Measurements from ENCODE around the gene GOLGA8B.
A peak's percentile ranks its signal among the peaks of the same experiment; 100 is the strongest.
"Not testable (repeated sequence)": the region's sequence is repeated elsewhere in the genome, so short reads cannot be mapped to it uniquely, and the experiment has no call there.

Gene GOLGA8B

GRCh38 chr15:34609102-34610057 is 25.9 kb upstream of the GOLGA8B start:
- Mint-ChIP-seq H3K4me1 (peaks cover 7 to 13% of the 10 kb centered on the region in 2 donors), H3K9me3 (peaks cover 0 to under 1% of the 10 kb centered on the region in 2 donors), H3K27me3 (peaks cover 2 to 14% of the 10 kb centered on the region in 2 donors), H3K36me3 (no peaks in the 10 kb centered on the region), H3K4me3 (peak overlapping the region; percentile 25 to 35), H3K27ac (peak overlapping the region; percentile 25)
- peak; percentile 29 for DNase-seq
- peak; percentile 94 for ATAC-seq (replicated peaks)

GRCh38 chr15:34608517-34608916 is 25.1 kb upstream of the GOLGA8B start:
- no peak overlapping the region for H3K27ac Mint-ChIP-seq
- DNase-seq (no peak), ATAC-seq (replicated peaks) (no peak)
- peaks cover 11 to 20% of the 10 kb centered on the region in 2 donors for H3K27me3 Mint-ChIP-seq
- H3K4me3 Mint-ChIP-seq, result no peak overlapping the region
- H3K4me1 Mint-ChIP-seq, result peaks cover 7 to 13% of the 10 kb centered on the region in 2 donors
- H3K9me3 Mint-ChIP-seq, result peaks cover 0 to 5% of the 10 kb centered on the region in 2 donors
- H3K36me3 Mint-ChIP-seq, result no peaks in the 10 kb centered on the region

DNA sequence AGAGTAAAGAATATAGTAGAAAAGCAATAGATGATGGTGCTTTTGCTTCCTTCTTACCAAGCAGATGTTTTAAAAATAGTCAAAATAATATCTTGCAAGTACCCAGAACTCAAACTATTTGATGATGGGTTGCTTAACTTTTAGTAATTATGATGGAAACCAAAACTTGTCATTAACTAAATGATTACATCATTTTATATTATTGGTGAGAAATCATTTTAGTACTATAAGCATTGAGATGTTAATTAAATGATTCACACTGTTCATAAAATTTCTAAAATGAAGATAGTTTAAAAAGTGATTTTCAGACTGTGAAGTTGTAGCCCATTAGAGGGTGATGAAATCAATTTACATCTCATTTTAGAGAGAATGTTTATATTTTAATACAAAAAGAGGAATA is 24.4 kb upstream of the GOLGA8B start:
- no peak for DNase-seq
- Mint-ChIP-seq H3K4me3 (no peak overlapping the region), H3K36me3 (no peaks in the 10 kb centered on the region), H3K27ac (no peak overlapping the region), H3K4me1 (peaks cover 7 to 13% of the 10 kb centered on the region in 2 donors), H3K9me3 (peaks cover 0 to 5% of the 10 kb centered on the region in 2 donors), H3K27me3 (peaks cover 17 to 19% of the 10 kb centered on the region in 2 donors)
- no peak for ATAC-seq (replicated peaks)

DNA sequence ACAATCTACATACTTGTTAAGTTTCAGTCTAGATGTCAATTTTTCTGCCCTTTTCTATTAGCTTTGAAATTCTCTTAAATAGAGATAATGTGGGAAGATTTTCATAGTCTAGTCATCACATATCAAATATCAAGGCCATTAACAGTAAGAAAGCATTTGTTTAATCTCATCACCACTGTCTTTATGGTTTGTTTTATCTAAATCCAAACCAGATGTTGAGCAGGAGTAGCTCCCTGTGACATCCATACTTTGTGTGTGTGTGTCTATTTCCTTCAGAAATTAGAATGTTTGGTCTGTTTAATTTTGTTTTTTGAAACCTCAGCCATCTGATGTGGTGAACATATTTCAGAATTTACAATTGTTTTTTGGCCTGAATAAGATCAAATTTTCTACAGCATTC is 23.1 kb upstream of the GOLGA8B start:
- ATAC-seq (replicated peaks), result no peak
- Mint-ChIP-seq H3K4me1 (peaks cover 7 to 13% of the 10 kb centered on the region in 2 donors), H3K9me3 (peaks cover 0 to 5% of the 10 kb centered on the region in 2 donors), H3K36me3 (no peaks in the 10 kb centered on the region), H3K27me3 (peaks cover 17 to 24% of the 10 kb centered on the region in 2 donors), H3K4me3 (no peak overlapping the region), H3K27ac (no peak overlapping the region)
- DNase-seq, result no peak

DNA sequence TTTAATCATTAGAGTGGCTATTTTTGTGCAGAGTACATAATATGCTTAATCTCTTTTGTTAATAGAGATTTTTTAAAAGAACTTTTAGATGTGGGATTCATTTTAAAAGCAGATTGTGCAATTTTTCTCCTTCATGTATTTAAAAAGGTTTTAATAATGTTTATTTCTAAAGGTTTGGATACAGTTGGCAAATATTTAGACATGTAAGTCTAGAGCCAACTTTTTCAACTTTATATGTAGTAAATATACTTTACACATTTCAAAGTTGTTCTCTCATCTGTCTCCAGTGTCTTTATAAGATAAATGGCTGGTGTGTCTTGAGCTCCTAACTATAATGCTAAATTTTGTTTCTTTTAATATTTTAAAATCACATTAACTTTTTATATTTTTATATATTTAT is 22.7 kb upstream of the GOLGA8B start:
- no peak for ATAC-seq (replicated peaks)
- no peak for DNase-seq
- Mint-ChIP-seq H3K9me3 (peaks cover 0 to 5% of the 10 kb centered on the region in 2 donors), H3K36me3 (no peaks in the 10 kb centered on the region), H3K4me1 (peaks cover 7 to 13% of the 10 kb centered on the region in 2 donors), H3K27ac (no peak overlapping the region), H3K4me3 (no peak overlapping the region), H3K27me3 (peaks cover 17 to 24% of the 10 kb centered on the region in 2 donors)

GRCh38 chr15:34603095-34603494 is 19.6 kb upstream of the GOLGA8B start:
- DNase-seq, result no peak
- Mint-ChIP-seq H3K9me3 (peaks cover 0 to 5% of the 10 kb centered on the region in 2 donors), H3K27me3 (peaks cover 17 to 24% of the 10 kb centered on the region in 2 donors), H3K36me3 (no peaks in the 10 kb centered on the region), H3K4me1 (no peaks in the 10 kb centered on the region), H3K27ac (no peak overlapping the region), H3K4me3 (no peak overlapping the region)
- ATAC-seq (replicated peaks), result no peak

GRCh38 chr15:34600923-34601322 is 17.5 kb upstream of the GOLGA8B start:
- H3K4me1 Mint-ChIP-seq, result no peaks in the 10 kb centered on the region
- ATAC-seq (replicated peaks) (no peak), DNase-seq (no peak)
- no peak overlapping the region for H3K27ac Mint-ChIP-seq
- H3K27me3 Mint-ChIP-seq, result peaks cover 17 to 24% of the 10 kb centered on the region in 2 donors
- H3K4me3 Mint-ChIP-seq, result no peak overlapping the region
- H3K9me3 Mint-ChIP-seq, result peaks cover 0 to 5% of the 10 kb centered on the region in 2 donors
- H3K36me3 Mint-ChIP-seq, result no peaks in the 10 kb centered on the region

GRCh38 chr15:34598799-34599585 is 15.5 kb upstream of the GOLGA8B start:
- Mint-ChIP-seq H3K36me3 (no peaks in the 10 kb centered on the region), H3K27me3 (peaks cover 10 to 17% of the 10 kb centered on the region in 2 donors), H3K4me1 (no peaks in the 10 kb centered on the region), H3K9me3 (peaks cover 0 to 2% of the 10 kb centered on the region in 2 donors), H3K27ac (no peak overlapping the region), H3K4me3 (no peak overlapping the region)
- no peak for DNase-seq
- ATAC-seq (replicated peaks), result no peak

- Mint-ChIP-seq H3K27me3 (peaks cover 0 to 8% of the 10 kb centered on the region in 2 donors), H3K4me3 (no peak overlapping the region), H3K9me3 (no peaks in the 10 kb centered on the region), H3K36me3 (no peaks in the 10 kb centered on the region), H3K4me1 (no peaks in the 10 kb centered on the region), H3K27ac (no peak overlapping the region)
- no peak for ATAC-seq (replicated peaks)
- DNase-seq, result no peak
Observed at GRCh38 chr15:34597316-34597715, 13.9 kb upstream of the GOLGA8B start.

DNA sequence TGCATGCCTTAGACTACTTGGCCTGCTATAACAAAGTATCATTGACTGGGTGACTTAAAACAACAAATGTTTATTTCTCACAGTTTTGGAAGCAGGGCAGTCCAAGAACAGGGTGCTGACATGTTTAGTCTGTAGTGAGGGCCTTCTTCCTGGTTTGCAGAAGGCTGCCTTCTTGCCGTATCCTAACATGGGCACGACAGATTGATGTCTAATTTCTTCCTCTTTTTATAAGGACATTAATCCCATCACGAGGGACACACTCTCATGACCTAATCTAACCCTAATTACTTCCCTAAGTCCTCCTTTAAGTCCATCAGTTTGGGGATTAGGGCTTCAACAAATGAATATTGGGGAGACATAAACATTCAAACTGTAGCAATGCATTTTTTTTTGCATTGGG is 10.9 kb upstream of the GOLGA8B start:
- DNase-seq (no peak), ATAC-seq (replicated peaks) (no peak)
- Mint-ChIP-seq H3K27me3 (peaks cover 6 to 10% of the 10 kb centered on the region in 2 donors), H3K36me3 (no peaks in the 10 kb centered on the region), H3K9me3 (no peaks in the 10 kb centered on the region), H3K27ac (no peak overlapping the region), H3K4me3 (no peak overlapping the region), H3K4me1 (peaks cover 0 to 2% of the 10 kb centered on the region in 2 donors)

- H3K4me1 Mint-ChIP-seq, result peaks cover 5 to 6% of the 10 kb centered on the region in 2 donors
- ATAC-seq (replicated peaks) (no peak), DNase-seq (no peak)
- H3K27ac Mint-ChIP-seq, result no peak overlapping the region
- no peaks in the 10 kb centered on the region for H3K9me3 Mint-ChIP-seq
- no peak overlapping the region for H3K4me3 Mint-ChIP-seq
- H3K27me3 Mint-ChIP-seq, result peaks cover 6 to 10% of the 10 kb centered on the region in 2 donors
- H3K36me3 Mint-ChIP-seq, result no peaks in the 10 kb centered on the region
Observed at GRCh38 chr15:34591306-34591705, 7.9 kb upstream of the GOLGA8B start.

- H3K4me1 Mint-ChIP-seq, result peaks cover 10 to 15% of the 10 kb centered on the region in 2 donors
- DNase-seq (peak; percentile 47), ATAC-seq (replicated peaks) (peak; percentile 41 to 56)
- H3K36me3 Mint-ChIP-seq, result no peaks in the 10 kb centered on the region
- peaks cover 15 to 16% of the 10 kb centered on the region in 2 donors for H3K27me3 Mint-ChIP-seq
- no peaks in the 10 kb centered on the region for H3K9me3 Mint-ChIP-seq
- peak overlapping the region; percentile 57 for H3K27ac Mint-ChIP-seq
- peak overlapping the region; percentile 76 to 78 for H3K4me3 Mint-ChIP-seq
Observed at GRCh38 chr15:34588046-34588674, 4.7 kb upstream of the GOLGA8B start.

- ATAC-seq (replicated peaks); H3K36me3 Mint-ChIP-seq; H3K4me3 Mint-ChIP-seq; DNase-seq; H3K27me3 Mint-ChIP-seq; H3K9me3 Mint-ChIP-seq; H3K27ac Mint-ChIP-seq: not testable (repeated sequence)
- peaks cover 16 to 34% of the 10 kb centered on the region in 2 donors for H3K4me1 Mint-ChIP-seq
Observed at GRCh38 chr15:34585966-34586365, 2.5 kb upstream of the GOLGA8B start.

DNA sequence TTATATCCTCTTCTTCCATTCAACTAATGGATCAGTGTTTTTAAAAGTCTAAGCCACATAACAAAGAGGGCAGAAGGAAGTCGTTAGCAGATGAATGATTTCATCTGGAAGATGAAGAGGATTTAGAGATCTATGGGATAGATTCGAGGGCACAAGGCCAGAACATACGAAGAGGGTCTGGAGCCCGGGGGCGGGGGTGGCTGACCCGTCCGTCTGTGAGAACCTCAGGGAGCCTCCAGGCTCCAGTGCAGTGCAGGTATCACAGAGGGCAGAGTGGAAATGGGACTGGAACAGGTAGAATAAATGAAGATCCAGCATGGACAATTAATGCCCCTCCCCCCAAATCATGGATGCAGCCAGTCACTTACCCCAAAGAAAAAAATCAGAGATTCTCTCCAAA is 1.5 kb upstream of the GOLGA8B start:
- no peak overlapping the region for H3K4me3 Mint-ChIP-seq
- H3K27me3 Mint-ChIP-seq, result peaks cover 5 to 9% of the 10 kb centered on the region in 2 donors
- ATAC-seq (replicated peaks), result no peak

More for the DNA sequence above, 1.5 kb upstream of the GOLGA8B start:
- no peak for DNase-seq
- Mint-ChIP-seq H3K4me1 (peaks cover 19 to 42% of the 10 kb centered on the region in 2 donors), H3K36me3 (peaks cover 7 to 10% of the 10 kb centered on the region in 2 donors), H3K9me3 (no peaks in the 10 kb centered on the region), H3K27ac (no peak overlapping the region)

Data from stimulated activated naive B cell treated with anti-CD40 and anti-IgM and Interleukin-4, amounts not matched to agents 10 μg/mL and 1 μg/mL and 100 μg/mL, for 72 hours (primary cell).